Measurements from ENCODE around the gene GPHB5.
"Not testable (repeated sequence)": the region's sequence is repeated elsewhere in the genome, so short reads cannot be mapped to it uniquely, and the experiment has no call there.

The GPHB5 gene

DNA sequence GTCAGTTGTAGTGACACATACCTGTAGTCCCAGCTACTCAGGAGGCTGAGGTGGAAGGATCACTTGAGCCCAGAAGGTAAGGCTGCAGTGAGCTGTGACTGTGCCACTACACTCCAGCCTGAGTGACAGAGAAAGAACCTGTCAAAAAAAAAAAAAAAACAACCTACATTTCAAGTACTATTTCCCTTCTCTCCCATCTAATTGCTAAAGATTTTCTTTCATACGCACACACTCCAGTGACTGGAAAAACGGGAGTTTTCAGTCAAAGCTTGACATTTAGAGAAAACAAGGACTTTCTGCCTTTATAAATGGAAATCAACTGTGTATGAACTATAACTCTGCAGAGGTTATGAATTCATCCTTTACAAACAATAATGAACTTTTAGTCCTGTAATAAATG lies 25.9 kb downstream of the GPHB5 start:
- H3K4me1 ChIP-seq (ENCODE audit: control insufficient read depth, insufficient read depth, low read length) = peaks cover 6% of the 10 kb centered on the region
- no peak overlapping the region for H3K9ac ChIP-seq (ENCODE audit: low read depth, low read length)
- H3K4me3 ChIP-seq (ENCODE audit: low read depth, low read length) = no peak overlapping the region
- H3K36me3 ChIP-seq (ENCODE audit: control insufficient read depth, insufficient read depth, low read length) = no peaks in the 10 kb centered on the region
- H3K27me3 ChIP-seq (ENCODE audit: control insufficient read depth, insufficient read depth, low read length) = no peaks in the 10 kb centered on the region
- no peak overlapping the region for H3K27ac ChIP-seq (ENCODE audit: low read depth, low read length)
- no peaks in the 10 kb centered on the region for H3K9me3 ChIP-seq (ENCODE audit: control insufficient read depth, insufficient read depth, low read length)

DNA sequence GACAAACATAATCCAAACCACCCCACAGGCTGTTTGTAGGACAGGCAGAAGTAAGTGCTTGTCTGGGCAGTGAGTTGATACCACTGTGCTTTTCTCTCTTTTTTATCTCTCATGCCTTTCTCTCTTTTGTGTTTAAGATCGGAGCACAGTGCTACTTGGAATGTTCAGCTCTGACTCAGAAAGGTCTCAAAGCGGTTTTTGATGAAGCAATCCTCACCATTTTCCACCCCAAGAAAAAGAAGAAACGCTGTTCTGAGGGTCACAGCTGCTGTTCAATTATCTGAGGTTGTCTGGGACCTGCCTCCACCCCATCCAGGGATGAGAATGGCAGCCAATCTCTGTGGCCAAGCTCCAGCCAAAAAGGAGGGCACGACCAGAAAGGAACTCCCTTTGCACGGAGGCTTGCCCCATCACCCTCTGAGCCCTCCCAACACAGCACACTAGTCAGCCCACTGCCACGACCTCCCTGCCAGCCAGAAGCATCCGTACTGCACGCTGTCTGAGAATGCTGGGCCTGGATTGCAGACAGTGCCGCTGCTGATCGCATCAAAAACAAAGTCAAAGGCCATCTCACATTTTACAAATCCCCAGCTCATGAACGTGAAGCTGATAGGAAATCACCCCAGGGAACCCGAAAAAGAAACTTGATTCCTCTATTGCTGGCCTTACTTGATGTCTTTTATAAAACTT lies 27.8 kb downstream of the GPHB5 start:
- H3K27me3 ChIP-seq (ENCODE audit: control insufficient read depth, insufficient read depth, low read length) = no peaks in the 10 kb centered on the region
- peaks cover 4% of the 10 kb centered on the region for H3K4me1 ChIP-seq (ENCODE audit: control insufficient read depth, insufficient read depth, low read length)
- H3K9me3 ChIP-seq (ENCODE audit: control insufficient read depth, insufficient read depth, low read length) = no peaks in the 10 kb centered on the region
- no peak overlapping the region for H3K9ac ChIP-seq (ENCODE audit: low read depth, low read length)
- no peak overlapping the region for H3K4me3 ChIP-seq (ENCODE audit: low read depth, low read length)
- no peak overlapping the region for H3K27ac ChIP-seq (ENCODE audit: low read depth, low read length)
- no peaks in the 10 kb centered on the region for H3K36me3 ChIP-seq (ENCODE audit: control insufficient read depth, insufficient read depth, low read length)

DNA sequence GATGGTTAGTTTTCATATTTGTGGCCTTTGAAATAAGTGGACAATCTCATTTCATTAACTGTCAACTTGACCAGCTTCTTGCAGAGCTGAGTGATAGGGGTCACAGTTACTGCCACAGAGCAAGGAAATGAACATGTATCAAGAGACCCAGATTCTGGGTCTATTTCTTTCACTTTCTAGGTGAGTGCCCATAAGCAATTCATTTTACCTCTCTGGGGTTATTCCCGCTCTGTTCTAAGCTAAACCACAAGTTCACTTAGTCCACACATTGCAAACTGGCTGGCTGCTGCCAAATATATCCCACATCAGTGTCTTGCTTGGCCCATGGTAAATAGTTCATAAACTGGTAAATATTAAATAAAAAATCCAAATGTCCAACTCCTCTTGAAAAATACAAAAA lies 29.9 kb downstream of the GPHB5 start:
- Histone ChIP-seq H3K27ac (ENCODE audit: low read depth, low read length) (no peak overlapping the region), H3K4me3 (ENCODE audit: low read depth, low read length) (no peak overlapping the region), H3K4me1 (ENCODE audit: control insufficient read depth, insufficient read depth, low read length) (peaks cover 9% of the 10 kb centered on the region), H3K36me3 (ENCODE audit: control insufficient read depth, insufficient read depth, low read length) (no peaks in the 10 kb centered on the region), H3K9ac (ENCODE audit: low read depth, low read length) (no peak overlapping the region), H3K9me3 (ENCODE audit: control insufficient read depth, insufficient read depth, low read length) (no peaks in the 10 kb centered on the region), H3K27me3 (ENCODE audit: control insufficient read depth, insufficient read depth, low read length) (no peaks in the 10 kb centered on the region)

DNA sequence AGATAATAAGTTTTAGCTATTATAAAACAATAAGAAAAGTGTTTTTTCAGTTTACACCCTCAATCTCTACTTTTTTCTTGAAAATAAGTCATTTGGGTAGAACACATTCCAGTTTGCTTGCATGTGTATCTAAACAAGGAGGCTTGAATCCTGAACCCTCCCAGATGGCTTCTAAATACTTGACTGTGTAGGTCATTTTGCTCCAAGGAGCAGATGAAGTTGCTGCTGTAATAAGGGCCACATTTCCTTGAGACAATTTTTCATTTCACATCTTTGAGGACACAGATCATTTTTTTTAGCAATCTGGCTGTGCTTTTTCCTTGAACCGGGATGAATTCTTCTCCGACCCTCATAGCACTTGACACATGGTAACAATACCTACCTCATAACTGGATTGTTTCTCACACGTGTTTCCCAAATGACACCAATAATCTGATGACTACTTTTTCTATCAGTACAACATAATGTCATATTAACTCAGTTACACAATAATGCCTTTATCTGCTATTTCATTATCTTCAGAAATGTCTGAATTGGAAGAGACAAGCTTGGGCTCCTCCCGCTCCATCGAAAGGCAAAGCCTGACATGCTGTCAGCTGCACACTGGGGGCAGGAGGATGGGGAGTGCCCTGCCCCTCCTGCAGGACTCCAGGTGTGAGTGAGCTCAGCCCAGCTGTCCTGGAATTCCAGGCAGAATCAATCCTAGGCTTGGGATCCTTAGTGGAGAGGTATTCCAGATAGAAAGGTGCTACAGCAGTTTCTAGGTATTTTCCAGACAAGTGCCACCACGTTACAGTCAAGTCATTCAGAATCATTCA lies 30.9 kb downstream of the GPHB5 start:
- no peak overlapping the region for H3K27ac ChIP-seq (ENCODE audit: low read depth, low read length)
- H3K9ac ChIP-seq (ENCODE audit: low read depth, low read length) = no peak overlapping the region
- H3K27me3 ChIP-seq (ENCODE audit: control insufficient read depth, insufficient read depth, low read length) = no peaks in the 10 kb centered on the region
- H3K36me3 ChIP-seq (ENCODE audit: control insufficient read depth, insufficient read depth, low read length) = no peaks in the 10 kb centered on the region
- no peak overlapping the region for H3K4me3 ChIP-seq (ENCODE audit: low read depth, low read length)
- no peaks in the 10 kb centered on the region for H3K9me3 ChIP-seq (ENCODE audit: control insufficient read depth, insufficient read depth, low read length)
- peaks cover 9% of the 10 kb centered on the region for H3K4me1 ChIP-seq (ENCODE audit: control insufficient read depth, insufficient read depth, low read length)

DNA sequence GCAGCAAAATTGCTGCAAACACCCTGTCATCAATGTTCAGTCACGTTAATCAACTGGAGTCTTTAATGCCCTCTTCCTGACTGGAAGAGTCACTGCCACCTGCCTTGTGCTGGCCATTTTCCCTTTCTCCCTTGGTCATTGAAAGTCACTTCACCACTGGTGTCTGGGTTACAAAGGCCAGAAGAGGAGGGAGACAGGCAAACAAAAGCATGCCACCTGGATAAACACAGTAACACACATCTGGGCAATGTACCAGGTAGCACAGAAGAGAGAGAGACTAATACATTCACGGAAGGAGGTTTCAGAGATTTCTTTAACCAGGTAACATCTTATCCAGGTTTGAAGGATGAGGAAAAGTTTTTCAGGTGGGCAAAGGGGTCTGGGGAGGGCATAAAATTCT lies 32.7 kb downstream of the GPHB5 start:
- Histone ChIP-seq H3K4me3 (ENCODE audit: low read depth, low read length) (no peak overlapping the region), H3K36me3 (ENCODE audit: control insufficient read depth, insufficient read depth, low read length) (no peaks in the 10 kb centered on the region), H3K9me3 (ENCODE audit: control insufficient read depth, insufficient read depth, low read length) (no peaks in the 10 kb centered on the region), H3K27me3 (ENCODE audit: control insufficient read depth, insufficient read depth, low read length) (no peaks in the 10 kb centered on the region), H3K27ac (ENCODE audit: low read depth, low read length) (no peak overlapping the region), H3K4me1 (ENCODE audit: control insufficient read depth, insufficient read depth, low read length) (peaks cover 9% of the 10 kb centered on the region), H3K9ac (ENCODE audit: low read depth, low read length) (no peak overlapping the region)

DNA sequence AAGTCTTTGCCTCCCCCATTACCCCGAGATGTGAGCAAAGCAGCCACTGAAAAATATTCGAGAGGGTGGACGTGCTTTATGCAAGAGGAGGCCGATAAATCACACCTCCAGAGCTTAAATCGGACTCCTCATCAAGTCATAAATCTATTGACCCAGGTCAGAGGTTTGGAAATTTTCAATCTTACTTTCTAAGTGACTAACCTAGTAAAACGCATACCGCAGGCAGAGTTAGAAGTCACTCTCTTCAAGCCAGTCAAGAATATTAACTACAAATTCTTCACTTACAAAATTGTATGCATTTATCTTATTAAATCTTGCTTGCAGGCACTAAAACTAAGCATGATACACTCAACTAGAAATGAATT lies 34.9 kb downstream of the GPHB5 start:
- peaks cover 9% of the 10 kb centered on the region for H3K4me1 ChIP-seq (ENCODE audit: control insufficient read depth, insufficient read depth, low read length)
- no peak overlapping the region for H3K9ac ChIP-seq (ENCODE audit: low read depth, low read length)
- no peaks in the 10 kb centered on the region for H3K36me3 ChIP-seq (ENCODE audit: control insufficient read depth, insufficient read depth, low read length)
- no peak overlapping the region for H3K27ac ChIP-seq (ENCODE audit: low read depth, low read length)
- no peak overlapping the region for H3K4me3 ChIP-seq (ENCODE audit: low read depth, low read length)
- H3K9me3 ChIP-seq (ENCODE audit: control insufficient read depth, insufficient read depth, low read length) = no peaks in the 10 kb centered on the region
- no peaks in the 10 kb centered on the region for H3K27me3 ChIP-seq (ENCODE audit: control insufficient read depth, insufficient read depth, low read length)

DNA sequence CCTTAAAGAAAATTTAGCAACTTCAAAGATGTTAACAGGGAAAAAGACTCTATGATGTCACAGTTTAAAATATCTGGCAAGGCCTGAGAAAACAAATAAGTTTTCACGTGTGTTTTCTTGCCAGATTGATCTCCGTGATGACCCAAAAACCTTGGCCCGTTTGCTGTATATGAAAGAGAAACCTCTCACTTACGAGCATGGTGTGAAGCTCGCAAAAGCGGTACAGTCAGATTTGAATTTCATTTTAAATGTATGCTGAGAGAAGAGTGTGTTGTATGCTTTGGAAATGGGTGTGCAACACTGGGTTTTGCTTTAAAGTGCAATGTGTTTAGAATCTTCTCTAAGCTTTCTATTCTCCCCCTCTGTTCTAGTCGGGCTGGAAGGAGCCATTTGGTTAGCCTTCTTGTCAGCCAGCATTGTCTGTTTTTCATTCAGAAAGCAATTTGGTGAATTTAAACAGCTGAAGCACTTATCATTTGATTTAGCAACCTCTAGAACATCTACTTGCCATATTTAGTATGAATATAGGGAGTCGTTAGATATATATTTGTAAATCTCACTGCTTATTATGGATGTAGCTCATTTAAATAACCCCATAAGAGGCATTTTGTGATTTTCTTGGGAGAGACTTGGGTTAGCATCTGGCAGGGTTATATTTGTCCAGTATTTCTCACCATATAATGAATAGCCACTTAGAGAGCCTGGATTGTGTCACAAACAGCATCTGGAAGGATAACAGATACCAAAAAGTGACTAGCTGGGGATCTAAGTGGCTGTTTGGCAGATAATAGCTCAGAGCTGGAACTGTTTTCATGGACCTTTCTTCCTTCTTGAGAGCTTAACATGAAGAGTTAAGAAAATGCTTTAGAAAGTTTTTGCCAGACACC lies 35.5 kb downstream of the GPHB5 start:
- Histone ChIP-seq H3K27ac (ENCODE audit: low read depth, low read length) (no peak overlapping the region), H3K27me3 (ENCODE audit: control insufficient read depth, insufficient read depth, low read length) (no peaks in the 10 kb centered on the region), H3K9me3 (ENCODE audit: control insufficient read depth, insufficient read depth, low read length) (no peaks in the 10 kb centered on the region), H3K4me3 (ENCODE audit: low read depth, low read length) (no peak overlapping the region), H3K4me1 (ENCODE audit: control insufficient read depth, insufficient read depth, low read length) (peaks cover 9% of the 10 kb centered on the region), H3K36me3 (ENCODE audit: control insufficient read depth, insufficient read depth, low read length) (no peaks in the 10 kb centered on the region), H3K9ac (ENCODE audit: low read depth, low read length) (no peak overlapping the region)

DNA sequence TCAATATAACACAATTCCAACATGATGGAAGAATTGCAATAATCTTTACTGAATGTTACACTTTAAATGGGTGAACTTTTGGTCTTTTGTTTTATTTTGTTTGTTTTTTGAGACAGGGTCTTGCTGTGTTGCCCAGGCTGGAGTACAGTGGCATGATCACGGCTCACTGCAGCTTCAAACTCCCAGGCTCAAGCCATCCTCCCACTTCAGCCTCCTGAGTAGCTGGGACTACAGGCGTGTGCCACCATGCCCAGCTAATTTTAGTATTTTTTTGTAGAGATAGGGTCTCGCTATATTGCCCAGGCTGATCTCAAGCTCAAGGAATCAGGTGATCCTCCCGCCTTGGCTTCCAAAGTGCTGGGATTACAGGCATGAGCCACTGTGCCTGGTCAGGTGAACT lies 38.8 kb downstream of the GPHB5 start:
- H3K9ac ChIP-seq (ENCODE audit: low read depth, low read length) = not testable (repeated sequence)

DNA sequence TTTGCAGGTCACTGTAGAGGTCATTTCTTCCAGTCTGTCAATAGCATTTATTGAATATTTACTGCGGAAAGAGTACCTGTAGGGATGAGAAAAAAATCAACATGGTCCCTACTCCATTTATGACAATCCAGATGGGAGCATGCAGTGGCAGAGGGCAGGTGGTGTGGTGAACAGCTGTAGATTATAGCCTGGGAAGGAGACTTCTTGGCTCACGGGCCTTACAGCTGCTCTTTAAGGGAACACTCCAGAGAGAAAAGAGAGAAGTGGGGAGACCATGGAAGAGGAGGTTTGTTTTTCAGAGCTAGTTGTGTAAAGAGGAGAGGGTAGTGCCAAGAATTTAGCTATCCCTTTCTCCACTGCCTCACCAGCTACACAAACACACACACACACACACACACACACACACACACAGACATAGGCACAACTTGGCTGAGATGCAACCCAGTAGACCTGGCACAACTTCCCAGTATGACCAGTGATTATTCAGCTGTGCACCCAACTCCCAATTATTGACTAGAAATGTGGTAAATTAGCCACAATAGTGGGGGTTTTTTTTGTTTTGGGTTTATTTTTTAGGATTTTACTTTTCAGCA lies 41.0 kb downstream of the GPHB5 start:
- Histone ChIP-seq H3K27ac (ENCODE audit: low read depth, low read length) (no peak overlapping the region), H3K36me3 (ENCODE audit: control insufficient read depth, insufficient read depth, low read length) (no peaks in the 10 kb centered on the region), H3K4me1 (ENCODE audit: control insufficient read depth, insufficient read depth, low read length) (peaks cover 14% of the 10 kb centered on the region), H3K27me3 (ENCODE audit: control insufficient read depth, insufficient read depth, low read length) (no peaks in the 10 kb centered on the region), H3K9ac (ENCODE audit: low read depth, low read length) (no peak overlapping the region), H3K4me3 (ENCODE audit: low read depth, low read length) (no peak overlapping the region), H3K9me3 (ENCODE audit: control insufficient read depth, insufficient read depth, low read length) (no peaks in the 10 kb centered on the region)

More for the DNA sequence above, 38.8 kb downstream of the GPHB5 start:
- H3K27ac ChIP-seq (ENCODE audit: low read depth, low read length); H3K36me3 ChIP-seq (ENCODE audit: control insufficient read depth, insufficient read depth, low read length); H3K9me3 ChIP-seq (ENCODE audit: control insufficient read depth, insufficient read depth, low read length); H3K27me3 ChIP-seq (ENCODE audit: control insufficient read depth, insufficient read depth, low read length); H3K4me3 ChIP-seq (ENCODE audit: low read depth, low read length): not testable (repeated sequence)
- H3K4me1 ChIP-seq (ENCODE audit: control insufficient read depth, insufficient read depth, low read length) = peaks cover 14% of the 10 kb centered on the region

DNA sequence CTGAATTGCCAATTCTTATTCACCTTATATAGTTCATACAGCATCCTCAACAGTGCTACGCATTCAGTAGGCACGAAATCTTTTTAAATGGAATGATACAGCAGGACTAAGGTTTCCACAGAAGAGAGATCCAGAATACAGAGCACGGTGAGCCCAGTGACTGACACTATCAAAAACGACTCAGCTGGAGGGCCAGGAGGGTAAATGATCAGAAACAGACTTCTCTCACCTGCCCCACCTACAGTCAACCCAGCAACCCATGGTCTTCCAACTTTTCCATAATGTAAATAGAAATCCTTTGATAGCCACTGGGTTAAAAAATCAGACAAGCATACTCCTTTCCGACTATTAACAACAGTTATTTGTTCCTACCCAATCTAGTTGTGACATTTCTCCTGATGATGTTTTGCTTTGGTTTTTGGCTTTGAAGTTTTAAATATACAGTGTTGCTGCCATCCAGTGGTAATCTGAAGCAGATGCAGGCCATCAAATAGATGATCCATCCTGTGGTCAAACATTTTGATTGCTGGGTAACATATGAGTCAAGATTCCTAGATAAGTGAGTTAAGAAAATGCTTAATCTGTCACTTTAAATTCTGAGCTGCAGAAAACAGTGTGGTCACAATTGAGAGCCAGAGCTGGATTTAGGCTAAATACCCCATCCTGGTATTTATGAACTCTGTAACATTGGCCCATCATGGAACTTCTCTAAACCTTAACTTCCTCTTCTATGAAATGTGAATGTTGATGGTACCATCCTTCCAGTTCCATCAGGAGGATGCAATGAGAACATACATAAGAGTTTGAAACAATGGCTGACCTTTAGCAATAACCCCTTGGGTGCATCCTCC lies 42.0 kb downstream of the GPHB5 start:
- Histone ChIP-seq H3K4me1 (ENCODE audit: control insufficient read depth, insufficient read depth, low read length) (peaks cover 14% of the 10 kb centered on the region), H3K9ac (ENCODE audit: low read depth, low read length) (no peak overlapping the region), H3K4me3 (ENCODE audit: low read depth, low read length) (no peak overlapping the region), H3K9me3 (ENCODE audit: control insufficient read depth, insufficient read depth, low read length) (no peaks in the 10 kb centered on the region), H3K36me3 (ENCODE audit: control insufficient read depth, insufficient read depth, low read length) (no peaks in the 10 kb centered on the region), H3K27ac (ENCODE audit: low read depth, low read length) (no peak overlapping the region), H3K27me3 (ENCODE audit: control insufficient read depth, insufficient read depth, low read length) (no peaks in the 10 kb centered on the region)

Measured in HUES48 (cell line).